ACC112 (cell line): Measurements from ENCODE around the gene NUDCD3.
A peak's percentile ranks its signal among the peaks of the same experiment; 100 is the strongest.
"Not testable (repeated sequence)": the region's sequence is repeated elsewhere in the genome, so short reads cannot be mapped to it uniquely, and the experiment has no call there.

ENCODE experiments used
- H2AFZ ChIP-seq: fragments of 200-600 bp; sonication (generic); one replicate; pipeline ENCODE4 v1.6.0; 2017; ENCODE audit warnings: antibody characterized with exemption, low read length; ENCODE audit not compliant: unreplicated experiment
- H3K27ac ChIP-seq: fragments of 200-600 bp; sonication (generic); 2 replicates; pipeline ENCODE4 v1.5.1; 2014; ENCODE audit warnings: low read depth, mild to moderate bottlenecking, antibody characterized with exemption, low read length, moderate library complexity
- H3K27me3 ChIP-seq: fragments of 200-600 bp; sonication (generic); 2 replicates; pipeline ENCODE4 v1.6.1; 2014; ENCODE audit warnings: mild to moderate bottlenecking, antibody characterized with exemption, low read length, moderate library complexity, mixed read lengths; ENCODE audit not compliant: insufficient read depth
- H3K36me3 ChIP-seq: fragments of 200-600 bp; sonication (generic); 2 replicates; pipeline ENCODE4 v1.6.1; 2016; ENCODE audit warnings: mild to moderate bottlenecking, antibody characterized with exemption, low read length, moderate library complexity, mixed read lengths; ENCODE audit not compliant: insufficient read depth
- H3K4me1 ChIP-seq: fragments of 200-600 bp; sonication (generic); one replicate; pipeline ENCODE4 v1.6.1; 2016; ENCODE audit warnings: low read length, mixed read lengths; ENCODE audit not compliant: insufficient read depth, unreplicated experiment, control insufficient read depth
- H3K4me3 ChIP-seq: fragments of 200-600 bp; sonication (generic); 2 replicates; pipeline ENCODE4 v1.5.1; 2014; ENCODE audit warnings: mild to moderate bottlenecking, low read depth, low read length
- H3K79me2 ChIP-seq: fragments of 200-600 bp; sonication (generic); one replicate; pipeline ENCODE4 v1.6.0; 2016; ENCODE audit warnings: low read length; ENCODE audit not compliant: control insufficient read depth, unreplicated experiment, insufficient read depth

Gene NUDCD3

DNA sequence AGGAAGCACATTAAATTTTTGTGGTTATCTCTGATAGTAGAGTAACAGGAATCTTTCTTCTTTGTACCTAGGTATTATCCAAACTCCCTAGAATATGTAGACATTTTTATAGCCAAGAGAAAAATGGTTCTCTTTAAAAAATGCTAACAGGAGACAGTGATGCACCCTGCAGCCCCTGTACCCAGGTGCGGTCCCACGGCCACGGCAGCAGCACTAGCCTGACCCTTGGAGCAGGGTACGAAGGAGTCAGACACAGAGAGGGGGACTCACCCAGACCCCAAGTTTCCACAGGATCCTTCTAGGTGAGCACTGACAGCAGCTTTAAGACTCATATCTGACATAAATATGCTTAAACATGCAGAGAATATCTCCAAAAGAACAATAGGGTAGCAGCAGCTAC is 60.4 kb downstream of the NUDCD3 start:
- H3K27ac ChIP-seq = no peak overlapping the region
- peaks cover 24% of the 10 kb centered on the region; the same call in 1 of the 2 replicates for H3K36me3 ChIP-seq
- H3K4me3 ChIP-seq = no peak overlapping the region
- no peak overlapping the region for H2AFZ ChIP-seq
- peaks cover 14% of the 10 kb centered on the region for H3K79me2 ChIP-seq
- H3K4me1 ChIP-seq = no peaks in the 10 kb centered on the region
- H3K27me3 ChIP-seq = no peaks in the 10 kb centered on the region

- H3K4me3 ChIP-seq, H3K79me2 ChIP-seq, H2AFZ ChIP-seq, H3K27ac ChIP-seq, H3K4me1 ChIP-seq, H3K27me3 ChIP-seq: not testable (repeated sequence)
- H3K36me3 ChIP-seq = peaks cover 24% of the 10 kb centered on the region; the same call in 1 of the 2 replicates
These were observed 65.7 kb downstream of the NUDCD3 start for GRCh38 chr7:44424762-44425161.

DNA sequence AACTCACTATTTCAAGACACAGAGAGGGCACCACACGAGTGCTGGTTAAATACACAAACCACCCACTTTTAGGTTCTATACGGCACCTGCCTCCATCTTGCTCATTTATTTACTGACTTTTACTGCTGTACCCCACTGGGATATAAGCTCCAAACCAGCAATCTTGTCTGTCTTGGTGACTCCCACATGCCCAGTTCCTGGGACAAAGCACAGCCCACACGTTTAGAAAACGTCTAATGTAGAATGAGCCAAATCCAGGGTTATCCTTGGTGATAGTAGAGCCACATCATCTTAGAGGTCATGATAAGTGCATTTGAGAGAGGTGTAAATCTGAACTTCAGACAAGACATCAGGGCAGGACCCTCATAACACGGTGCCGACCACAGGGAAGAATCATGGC is 73.5 kb downstream of the NUDCD3 start:
- peaks cover 14% of the 10 kb centered on the region for H3K36me3 ChIP-seq
- H2AFZ ChIP-seq = no peak overlapping the region
- H3K27ac ChIP-seq = no peak overlapping the region
- no peaks in the 10 kb centered on the region for H3K27me3 ChIP-seq
- peaks cover 19% of the 10 kb centered on the region for H3K4me1 ChIP-seq
- H3K79me2 ChIP-seq = peaks cover 4% of the 10 kb centered on the region
- H3K4me3 ChIP-seq = no peak overlapping the region

- no peak overlapping the region for H2AFZ ChIP-seq
- H3K4me1 ChIP-seq = peaks cover 19% of the 10 kb centered on the region
- H3K4me3 ChIP-seq = no peak overlapping the region
- 0 out of 2 replicates have a peak overlapping the region, but pooled peaks have one; percentile 14 for H3K27ac ChIP-seq
- H3K27me3 ChIP-seq = no peaks in the 10 kb centered on the region
- H3K36me3 ChIP-seq = peaks cover 26% of the 10 kb centered on the region
- peaks cover 7% of the 10 kb centered on the region for H3K79me2 ChIP-seq
These were observed 74.9 kb downstream of the NUDCD3 start for GRCh38 chr7:44415510-44415909.

- H2AFZ ChIP-seq = no peak overlapping the region
- no peaks in the 10 kb centered on the region for H3K27me3 ChIP-seq
- peaks cover 26% of the 10 kb centered on the region for H3K36me3 ChIP-seq
- peaks cover 19% of the 10 kb centered on the region for H3K4me1 ChIP-seq
- no peak overlapping the region for H3K27ac ChIP-seq
- peaks cover 7% of the 10 kb centered on the region for H3K79me2 ChIP-seq
- no peak overlapping the region for H3K4me3 ChIP-seq
These were observed 75.4 kb downstream of the NUDCD3 start for GRCh38 chr7:44415047-44415446.

- Histone ChIP-seq H3K4me3 (no peak overlapping the region), H2AFZ (no peak overlapping the region), H3K27me3 (no peaks in the 10 kb centered on the region), H3K36me3 (peaks cover 23% of the 10 kb centered on the region), H3K27ac (no peak overlapping the region), H3K4me1 (peaks cover 19% of the 10 kb centered on the region), H3K79me2 (peaks cover 14% of the 10 kb centered on the region)
These were observed 79.2 kb downstream of the NUDCD3 start for GRCh38 chr7:44411306-44411705.

DNA sequence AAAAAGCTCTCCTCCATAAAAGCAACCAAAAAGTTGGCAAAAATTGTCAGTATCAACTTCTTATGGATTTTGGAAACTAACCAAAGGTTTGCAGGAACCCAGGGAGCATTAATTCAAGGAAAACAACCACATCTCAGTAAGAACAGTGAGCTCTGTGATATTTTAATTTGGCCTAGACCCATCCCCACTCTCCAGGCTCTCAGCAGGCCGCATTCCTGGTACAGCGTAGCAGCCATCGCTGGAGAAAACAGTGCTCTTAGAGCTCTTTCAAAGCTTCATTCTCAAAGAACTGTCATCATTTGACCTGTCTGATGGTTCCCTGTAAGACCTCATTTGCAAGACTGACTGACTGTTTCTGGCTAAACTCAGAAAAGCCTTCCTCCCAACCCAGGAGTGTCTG is 81.9 kb downstream of the NUDCD3 start:
- Histone ChIP-seq H3K79me2 (peaks cover 14% of the 10 kb centered on the region), H3K27ac (no peak overlapping the region), H3K4me1 (no peaks in the 10 kb centered on the region), H3K36me3 (peaks cover 26% of the 10 kb centered on the region), H3K4me3 (no peak overlapping the region), H3K27me3 (no peaks in the 10 kb centered on the region), H2AFZ (no peak overlapping the region)

GRCh38 chr7:44403775-44404174 is 86.7 kb downstream of the NUDCD3 start:
- H3K27me3 ChIP-seq = no peaks in the 10 kb centered on the region
- H3K27ac ChIP-seq = no peak overlapping the region
- no peak overlapping the region for H3K4me3 ChIP-seq
- H2AFZ ChIP-seq = no peak overlapping the region
- H3K79me2 ChIP-seq = peaks cover 5% of the 10 kb centered on the region
- 0 out of 2 replicates have a peak, but pooled peaks cover 3% of the 10 kb centered on the region for H3K36me3 ChIP-seq
- H3K4me1 ChIP-seq = peaks cover 4% of the 10 kb centered on the region

- Histone ChIP-seq H3K27ac (no peak overlapping the region), H3K36me3 (peaks cover 3% of the 10 kb centered on the region; the same call in 1 of the 2 replicates), H3K27me3 (no peaks in the 10 kb centered on the region), H2AFZ (no peak overlapping the region), H3K4me1 (peaks cover 4% of the 10 kb centered on the region), H3K79me2 (peaks cover 5% of the 10 kb centered on the region), H3K4me3 (no peak overlapping the region)
These were observed 87.2 kb downstream of the NUDCD3 start for GRCh38 chr7:44403176-44403759.

- Histone ChIP-seq H3K36me3 (peaks cover 3% of the 10 kb centered on the region; the same call in 1 of the 2 replicates), H3K4me1 (peaks cover 4% of the 10 kb centered on the region), H3K4me3 (no peak overlapping the region), H3K27me3 (no peaks in the 10 kb centered on the region), H3K27ac (no peak overlapping the region), H3K79me2 (peaks cover 5% of the 10 kb centered on the region), H2AFZ (no peak overlapping the region)
These were observed 87.9 kb downstream of the NUDCD3 start for GRCh38 chr7:44402401-44403060.

- Histone ChIP-seq H3K27me3 (no peaks in the 10 kb centered on the region), H3K4me1 (peaks cover 4% of the 10 kb centered on the region), H3K36me3 (peaks cover 3% of the 10 kb centered on the region; the same call in 1 of the 2 replicates), H3K79me2 (peaks cover 2% of the 10 kb centered on the region), H3K4me3 (no peak overlapping the region), H3K27ac (no peak overlapping the region), H2AFZ (no peak overlapping the region)
These were observed 88.8 kb downstream of the NUDCD3 start for GRCh38 chr7:44401692-44402091.
